Measurements from ENCODE around the gene PSAP.
"Not testable (repeated sequence)": the region's sequence is repeated elsewhere in the genome, so short reads cannot be mapped to it uniquely, and the experiment has no call there.

- not testable (repeated sequence) for TF ChIP-seq CTCF, POLR2A (IDR thresholded peaks at IDR 0.05)
Measured at GRCh38 chr10:71874680-71875354, 23.8 kb upstream of the PSAP start.
